GM06990 (cell line): Measurements from ENCODE around the gene DDX6.

Source experiments
- DNase-seq: peaks from one replicate; pipeline ENCODE4 v3.0.0-alpha.2; 2011; ENCODE audit not compliant: insufficient read length; ENCODE audit errors: extremely low read depth
- H3K27me3 ChIP-seq: replicated peaks from 2 replicates; pipeline ENCODE4 v1.6.0; 2011; ENCODE audit warnings: low read length; ENCODE audit not compliant: control insufficient read depth, insufficient read depth
- H3K36me3 ChIP-seq: 2 replicates; pipeline ENCODE4 v1.5.1; 2011; ENCODE audit warnings: low read length; ENCODE audit not compliant: control insufficient read depth, insufficient read depth
- H3K4me3 ChIP-seq: replicated peaks from 2 replicates; pipeline ENCODE4 v1.5.1; 2011; ENCODE audit warnings: low read depth, mild to moderate bottlenecking, control low read depth, low read length
- CTCF ChIP-seq: IDR thresholded peaks from 2 replicates; pipeline ENCODE4 v1.5.1; 2011; ENCODE audit warnings: low read length, control low read depth, mild to moderate bottlenecking, inconsistent platforms; ENCODE audit not compliant: insufficient read depth, poor library complexity, severe bottlenecking

The DDX6 gene

GRCh38 chr11:118705791-118706545 is 85.0 kb downstream of the DDX6 start:
- DNase-seq: no peak
- TF ChIP-seq CTCF: no peak
- Histone ChIP-seq H3K4me3 (no peak overlapping the region), H3K27me3 (no peaks in the 10 kb centered on the region), H3K36me3 (no peaks in the 10 kb centered on the region)

GRCh38 chr11:118705111-118705741 is 85.7 kb downstream of the DDX6 start:
- no peak overlapping the region for H3K4me3 ChIP-seq
- no peaks in the 10 kb centered on the region for H3K36me3 ChIP-seq
- DNase-seq: no peak
- H3K27me3 ChIP-seq: no peaks in the 10 kb centered on the region
- TF ChIP-seq CTCF: no peak

GRCh38 chr11:118703563-118704106 is 87.3 kb downstream of the DDX6 start:
- Histone ChIP-seq H3K27me3 (no peaks in the 10 kb centered on the region), H3K4me3 (no peak overlapping the region), H3K36me3 (no peaks in the 10 kb centered on the region)
- TF ChIP-seq CTCF: no peak
- DNase-seq: no peak

GRCh38 chr11:118699506-118700220 is 91.3 kb downstream of the DDX6 start:
- no peaks in the 10 kb centered on the region for H3K27me3 ChIP-seq
- H3K36me3 ChIP-seq: no peaks in the 10 kb centered on the region
- DNase-seq: no peak
- no peak overlapping the region for H3K4me3 ChIP-seq
- TF ChIP-seq CTCF: no peak
